CD4-positive, alpha-beta memory T cell (primary cell): ENCODE measurements around the gene STK24. TPM values are rescaled to one million over a fixed set of nuclear protein-coding genes. Genes with fewer than 3 reads are reported as not detected.
"Not testable (repeated sequence)": the region's sequence is repeated elsewhere in the genome, so short reads cannot be mapped to it uniquely, and the experiment has no call there.

Source experiments
- CTCF ChIA-PET: fragments of 350-600 bp; sonication (Branson Sonifier 250); formaldehyde crosslinking; loops from one replicate; lab custom pipeline; 2021; ENCODE audit warnings: inconsistent platforms; ENCODE audit not compliant: partially characterized antibody; lab: Charles Lee
- POLR2A ChIA-PET: fragments of 350-600 bp; sonication (Branson Sonifier 250); formaldehyde crosslinking; loops from one replicate; lab custom pipeline; 2021; ENCODE audit not compliant: partially characterized antibody; lab: Charles Lee
- DNase-seq, 5 donors: peaks; one replicate each; pipeline versions ENCODE4 v3.0.0 to v3.0.0-alpha.2; 2020 to 2022; ENCODE audit warnings: mixed read lengths in 1 of 5
- H3K27ac ChIP-seq: one replicate; pipeline ENCODE4 v1.7.0; 2013; ENCODE audit warnings: low read depth, low read length
- H3K27me3 ChIP-seq: 2 replicates; pipeline ENCODE4 v1.7.0; 2013; ENCODE audit warnings: mild to moderate bottlenecking, low read length, moderate library complexity; ENCODE audit not compliant: insufficient read depth
- H3K36me3 ChIP-seq: 2 replicates; pipeline ENCODE4 v1.7.0; 2013; ENCODE audit warnings: mild to moderate bottlenecking, low read length, moderate library complexity; ENCODE audit not compliant: insufficient read depth
- H3K4me1 ChIP-seq: 2 replicates; pipeline ENCODE4 v1.7.0; 2013; ENCODE audit warnings: mild to moderate bottlenecking, low read length, moderate library complexity; ENCODE audit not compliant: insufficient read depth
- H3K4me3 ChIP-seq, 2 donors: one replicate each; pipeline ENCODE4 v1.7.0; 2013; ENCODE audit warnings: low read length in 2 of 2, mild to moderate bottlenecking in 1 of 2
- H3K9me3 ChIP-seq, 2 donors: one replicate each; pipeline ENCODE4 v1.7.0; 2013; ENCODE audit warnings: low read length in 2 of 2, control low read depth in 1 of 2; ENCODE audit not compliant: control insufficient read depth in 1 of 2
- H3K27ac Mint-ChIP-seq, 7 donors: one replicate each; pipeline ENCODE4 v1.8.0; 2020 to 2021; ENCODE audit warnings: mixed read lengths in 7 of 7, mild to moderate bottlenecking in 6 of 7, inconsistent platforms in 3 of 7, moderate library complexity in 3 of 7
- H3K27me3 Mint-ChIP-seq, 2 donors: one replicate each; pipeline ENCODE4 v1.8.0; 2020 to 2021; ENCODE audit warnings: mixed read lengths in 2 of 2
- H3K36me3 Mint-ChIP-seq, 2 donors: one replicate each; pipeline ENCODE4 v1.8.0; 2020 to 2021; ENCODE audit warnings: mixed read lengths in 2 of 2, inconsistent platforms in 1 of 2, mild to moderate bottlenecking in 1 of 2
- H3K4me1 Mint-ChIP-seq, 4 donors: one replicate each; pipeline ENCODE4 v1.8.0; 2020 to 2021; ENCODE audit warnings: mixed read lengths in 4 of 4, mild to moderate bottlenecking in 1 of 4
- H3K4me3 Mint-ChIP-seq, 8 donors: one replicate each; pipeline ENCODE4 v1.8.0; 2020 to 2021; ENCODE audit warnings: mixed read lengths in 8 of 8, mild to moderate bottlenecking in 7 of 8, moderate library complexity in 6 of 8, inconsistent platforms in 3 of 8
- H3K9me3 Mint-ChIP-seq, 8 donors: one replicate each; pipeline ENCODE4 v1.8.0; 2020 to 2021; ENCODE audit warnings: mixed read lengths in 8 of 8, mild to moderate bottlenecking in 5 of 8, inconsistent platforms in 3 of 8, moderate library complexity in 1 of 8
- intact Hi-C: fragments of 100-400 bp; cut with micrococcal nuclease; formaldehyde crosslinking; loops from one replicate; pipeline ENCODE4 v1.15.1; 2023
- polyA plus RNA-seq, 2 donors: library from polyadenylated mRNA; unstranded; fragments of 300-500 nt; fragmentation: Illumina TruSeq; gene quantifications; one replicate each; pipeline ENCODE4 v1.2.3, GENCODE V29; 2021
- total RNA-seq, 2 experiments: library from RNA; stranded (reverse); gene quantifications; one replicate each; pipeline ENCODE4 v1.2.3, GENCODE V29; 2021

The STK24 gene
- 100 to 1,000 TPM; 146 to 147 TPM for total RNA-seq
- 10 to 100 TPM; 24.2 to 89.4 TPM for polyA plus RNA-seq

GRCh38 chr13:98576963-98577835, at the start of gene STK24:
STK24 (minus strand) TSS chr13:98577107; CDS start chr13:98576786, 321 bp downstream.
- no peaks in the 10 kb centered on the region for H3K9me3 Mint-ChIP-seq
- no peaks in the 10 kb centered on the region for H3K36me3 ChIP-seq
- peaks cover 0 to 10% of the 10 kb centered on the region in 2 donors for H3K36me3 Mint-ChIP-seq
- ChIA-PET POLR2A (interaction anchor here (0.8 to 4.8 kb wide), 19 partner anchors 8 to 132 kb away, joined by 3 to 87 read pairs (median 5); no protein-coding TSS in a partner anchor), CTCF (interaction anchor here (1.0 kb wide), 1 partner anchor 76 kb away, joined by 3 read pairs; no protein-coding TSS in a partner anchor)
- intact Hi-C loops = loop anchor here (1.0 to 10.0 kb wide), 2 partner anchors 101 to 1142 kb away; partner anchors contain the start of gene RAP2A
- peaks cover 21 to 42% (median 33%) of the 10 kb centered on the region in 4 donors for H3K4me1 Mint-ChIP-seq
- H3K4me3 Mint-ChIP-seq = peak within 1 kb of the TSS; percentile 89 to 97 (median 95)
- no peaks in the 10 kb centered on the region for H3K27me3 ChIP-seq
- peak within 1 kb of the TSS; percentile 81 for H3K27ac ChIP-seq
- DNase-seq = peak; percentile 52 to 73 (median 56)
- H3K27ac Mint-ChIP-seq = peak within 1 kb of the TSS; percentile 92 to 97 (median 95)
- H3K4me3 ChIP-seq = peak within 1 kb of the TSS; percentile 74 to 75
- peaks cover 34% of the 10 kb centered on the region for H3K4me1 ChIP-seq
- no peaks in the 10 kb centered on the region for H3K9me3 ChIP-seq
- no peaks in the 10 kb centered on the region for H3K27me3 Mint-ChIP-seq

DNA sequence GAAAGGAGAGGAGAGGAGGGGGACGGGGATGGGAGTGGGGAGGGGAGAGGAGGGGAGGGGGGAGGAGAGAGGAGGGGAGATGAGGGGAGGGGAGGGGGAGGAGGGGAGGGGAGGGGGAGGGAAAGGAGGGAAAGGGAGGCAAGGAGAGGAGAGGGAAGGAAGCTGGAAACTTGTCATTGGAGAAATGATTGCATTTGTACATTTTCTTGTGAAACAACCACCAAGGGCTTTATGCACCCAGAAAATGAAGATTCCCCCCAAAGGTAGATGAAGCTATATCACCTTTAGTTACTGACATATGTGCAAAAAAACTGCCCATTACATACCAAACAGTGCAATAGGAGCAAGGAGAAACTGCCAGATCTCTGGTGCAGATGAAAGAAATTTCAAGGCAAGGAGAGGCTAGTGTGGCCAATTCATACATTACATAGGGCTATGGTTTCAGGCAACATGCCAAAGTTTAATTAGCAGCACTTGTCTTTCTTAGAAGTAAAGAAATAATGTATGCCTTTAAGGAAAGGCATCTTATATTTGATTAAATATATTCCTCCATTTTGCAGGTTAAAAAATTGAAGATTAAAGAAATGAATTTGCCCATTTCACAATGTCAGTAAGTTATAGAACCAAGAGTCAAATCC, 49.5 kb upstream of the STK24 start:
- Histone ChIP-seq H3K27ac (no peak overlapping the region), H3K9me3 (no peaks in the 10 kb centered on the region), H3K4me3 (no peak overlapping the region), H3K4me1 (no peaks in the 10 kb centered on the region), H3K27me3 (no peaks in the 10 kb centered on the region), H3K36me3 (no peaks in the 10 kb centered on the region)
- Mint-ChIP-seq H3K27ac (no peak overlapping the region), H3K9me3 (peaks cover 0 to 3% (median 0%) of the 10 kb centered on the region in 8 donors), H3K36me3 (no peaks in the 10 kb centered on the region), H3K4me3 (no peak overlapping the region), H3K27me3 (peaks cover 0 to 1% of the 10 kb centered on the region in 2 donors), H3K4me1 (peaks cover 0 to 2% (median under 1%) of the 10 kb centered on the region in 4 donors)
- CTCF ChIA-PET = interaction anchor here (0.8 to 2.1 kb wide), 2 partner anchors 27 to 67 kb away, joined by 3 to 7 read pairs; no protein-coding TSS in a partner anchor
- no peak for DNase-seq
- intact Hi-C loops = no loop called here
- POLR2A ChIA-PET = no interaction called here

DNA sequence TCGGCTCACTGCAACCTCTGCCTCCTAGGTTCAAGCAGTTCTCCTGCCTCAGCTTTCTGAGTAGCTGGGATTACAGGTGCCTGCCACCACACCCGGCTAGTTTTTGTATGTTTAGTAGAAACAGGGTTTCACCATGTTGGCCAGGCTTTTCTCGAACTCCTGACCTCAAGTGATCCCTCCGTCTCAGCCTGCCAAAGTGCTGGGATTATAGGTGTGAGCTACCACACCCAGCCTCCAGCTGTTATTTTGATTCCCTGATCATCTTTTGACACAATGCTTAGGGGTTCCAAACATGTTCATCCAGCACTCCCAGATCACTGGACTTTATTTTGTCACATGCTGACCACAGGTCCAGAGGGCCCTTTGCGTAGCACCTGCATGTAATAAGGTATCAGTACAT, 47.7 kb upstream of the STK24 start:
- H3K36me3 ChIP-seq, H3K9me3 Mint-ChIP-seq, H3K27ac Mint-ChIP-seq, H3K27me3 Mint-ChIP-seq, DNase-seq, H3K9me3 ChIP-seq, H3K4me1 ChIP-seq, H3K27me3 ChIP-seq, H3K4me3 ChIP-seq, H3K36me3 Mint-ChIP-seq, intact Hi-C loops, H3K27ac ChIP-seq, H3K4me1 Mint-ChIP-seq, POLR2A ChIA-PET: not testable (repeated sequence)
- CTCF ChIA-PET = interaction anchor here (2.1 kb wide), 1 partner anchor 29 kb away, joined by 7 read pairs; no protein-coding TSS in a partner anchor
- H3K4me3 Mint-ChIP-seq = peak overlapping the region in 1 of 8 donors; percentile 51

DNA sequence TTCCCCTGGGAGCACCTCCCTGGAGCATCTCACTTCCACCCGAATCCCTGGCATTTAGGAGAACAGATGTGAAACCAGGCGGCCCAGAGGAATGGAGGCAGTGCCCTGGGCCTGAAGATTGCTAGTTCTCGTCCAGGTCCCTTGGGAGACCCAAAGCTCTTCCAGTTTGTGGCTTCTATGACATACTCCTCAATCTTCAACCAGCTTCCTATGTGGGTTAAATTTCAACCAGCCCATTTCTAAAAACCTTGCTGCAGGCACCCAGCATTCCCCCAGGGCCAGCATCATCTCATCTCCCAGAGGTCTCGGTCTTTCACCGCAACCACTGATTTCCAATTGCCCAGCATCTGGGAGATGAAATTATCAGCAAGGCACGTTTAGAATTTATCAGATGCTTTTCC, 46.0 kb upstream of the STK24 start:
- Mint-ChIP-seq H3K36me3 (no peaks in the 10 kb centered on the region), H3K9me3 (peaks cover 0 to 3% (median 0%) of the 10 kb centered on the region in 8 donors), H3K27ac (no peak overlapping the region), H3K4me3 (no peak overlapping the region), H3K27me3 (no peaks in the 10 kb centered on the region), H3K4me1 (peaks cover 0 to 2% (median under 1%) of the 10 kb centered on the region in 4 donors)
- POLR2A ChIA-PET = no interaction called here
- Histone ChIP-seq H3K4me1 (no peaks in the 10 kb centered on the region), H3K9me3 (no peaks in the 10 kb centered on the region), H3K4me3 (no peak overlapping the region), H3K36me3 (no peaks in the 10 kb centered on the region), H3K27me3 (no peaks in the 10 kb centered on the region), H3K27ac (no peak overlapping the region)
- CTCF ChIA-PET = interaction anchor here (0.8 to 1.3 kb wide), 4 partner anchors 13 to 177 kb away, joined by 3 to 4 read pairs (median 3); no protein-coding TSS in a partner anchor
- no peak for DNase-seq
- intact Hi-C loops = no loop called here

GRCh38 chr13:98619556-98619955, 42.6 kb upstream of the STK24 start:
- H3K27me3 ChIP-seq = no peaks in the 10 kb centered on the region
- H3K27ac ChIP-seq = no peak overlapping the region
- H3K36me3 Mint-ChIP-seq = no peaks in the 10 kb centered on the region
- H3K9me3 Mint-ChIP-seq = peaks cover 0 to 2% (median 0%) of the 10 kb centered on the region in 8 donors
- H3K4me1 ChIP-seq = no peaks in the 10 kb centered on the region
- POLR2A ChIA-PET = no interaction called here
- DNase-seq = no peak
- no peak overlapping the region for H3K4me3 Mint-ChIP-seq
- H3K4me3 ChIP-seq = no peak overlapping the region
- H3K36me3 ChIP-seq = no peaks in the 10 kb centered on the region
- no peaks in the 10 kb centered on the region for H3K4me1 Mint-ChIP-seq
- H3K27me3 Mint-ChIP-seq = no peaks in the 10 kb centered on the region
- no peak overlapping the region for H3K27ac Mint-ChIP-seq
- H3K9me3 ChIP-seq = no peaks in the 10 kb centered on the region
- intact Hi-C loops = no loop called here
- CTCF ChIA-PET = interaction anchor here (1.6 kb wide), 1 partner anchor 174 kb away, joined by 3 read pairs; no protein-coding TSS in a partner anchor

DNA sequence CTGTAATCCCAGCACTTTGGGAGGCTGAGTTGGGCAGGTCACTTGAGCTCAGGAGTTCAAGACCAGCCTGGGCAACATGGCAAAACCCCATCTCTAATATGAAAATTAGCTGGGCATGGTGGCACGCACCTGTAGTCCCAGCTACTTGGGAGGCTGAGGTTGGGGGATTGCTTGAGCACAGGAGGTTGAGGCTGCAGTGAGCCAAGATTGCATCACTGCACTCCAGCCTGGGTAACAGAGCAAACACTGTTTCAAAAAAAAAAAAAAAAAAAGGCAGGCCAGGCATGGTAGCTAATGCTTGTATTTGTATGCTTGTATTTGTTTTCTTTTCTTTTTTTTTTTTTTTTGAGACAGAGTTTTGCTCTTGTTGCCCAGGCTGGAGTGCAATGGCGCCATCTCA, 38.7 kb upstream of the STK24 start:
- H3K27ac ChIP-seq, H3K27ac Mint-ChIP-seq, H3K27me3 ChIP-seq, H3K9me3 ChIP-seq, H3K9me3 Mint-ChIP-seq, H3K4me1 Mint-ChIP-seq, DNase-seq, H3K4me1 ChIP-seq, H3K36me3 ChIP-seq, H3K36me3 Mint-ChIP-seq, H3K4me3 Mint-ChIP-seq, POLR2A ChIA-PET, H3K27me3 Mint-ChIP-seq, intact Hi-C loops, H3K4me3 ChIP-seq: not testable (repeated sequence)
- CTCF ChIA-PET = interaction anchor here (1.0 to 3.2 kb wide), 3 partner anchors 38 to 171 kb away, joined by 4 to 17 read pairs (median 8); no protein-coding TSS in a partner anchor

DNA sequence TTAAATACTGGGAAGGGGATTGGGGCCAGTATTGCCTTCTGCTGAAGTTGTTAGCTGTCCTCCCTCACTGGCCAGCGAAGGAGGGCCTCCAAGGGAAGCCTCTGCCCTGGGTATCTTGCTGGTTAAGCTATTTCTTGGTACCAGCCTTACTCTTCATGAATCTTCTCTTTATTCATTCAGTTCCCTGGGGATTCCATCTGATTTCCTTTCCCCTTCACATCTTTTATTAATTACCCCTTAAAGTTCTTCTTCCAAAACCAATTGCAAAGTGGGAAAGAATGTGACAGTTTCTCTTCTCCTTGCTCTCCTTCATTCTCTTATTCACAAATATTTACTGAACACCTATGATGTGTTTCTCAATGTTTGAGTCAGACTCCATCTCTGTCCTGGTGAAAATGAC, 36.7 kb upstream of the STK24 start:
- H3K27ac Mint-ChIP-seq = no peak overlapping the region
- H3K36me3 ChIP-seq = no peaks in the 10 kb centered on the region
- H3K4me3 Mint-ChIP-seq = no peak overlapping the region
- no peaks in the 10 kb centered on the region for H3K9me3 ChIP-seq
- DNase-seq = no peak
- no peaks in the 10 kb centered on the region for H3K4me1 ChIP-seq
- no peak overlapping the region for H3K4me3 ChIP-seq
- H3K27ac ChIP-seq = no peak overlapping the region
- no peaks in the 10 kb centered on the region for H3K4me1 Mint-ChIP-seq
- ChIA-PET CTCF (no interaction called here), POLR2A (no interaction called here)
- intact Hi-C loops = no loop called here
- H3K27me3 Mint-ChIP-seq = no peaks in the 10 kb centered on the region
- no peaks in the 10 kb centered on the region for H3K36me3 Mint-ChIP-seq
- no peaks in the 10 kb centered on the region for H3K27me3 ChIP-seq
- no peaks in the 10 kb centered on the region for H3K9me3 Mint-ChIP-seq
